IMR-90 (cell line): Measurements from ENCODE around the gene CLCN4.

ENCODE experiments used
- BHLHE40 ChIP-seq: fragments of 150-350 bp; IDR thresholded peaks from 2 replicates; pipeline ENCODE4 v1.6.1; 2016; ENCODE audit warnings: mild to moderate bottlenecking, low read depth, low read length
- CEBPB ChIP-seq: IDR thresholded peaks from 2 replicates; pipeline ENCODE4 v1.6.1; 2012; ENCODE audit warnings: low read depth, low read length, improper control_type of control experiment
- CTCF ChIP-seq: conservative IDR thresholded peaks from 2 replicates; pipeline ENCODE4 v1.5.1; 2012; ENCODE audit warnings: mild to moderate bottlenecking, low read depth, low read length, improper control_type of control experiment
- ELK1 ChIP-seq: fragments of 150-350 bp; IDR thresholded peaks from 2 replicates; pipeline ENCODE4 v1.6.1; 2016; ENCODE audit warnings: low read depth, mild to moderate bottlenecking, low read length, moderate library complexity, borderline replicate concordance
- FOS ChIP-seq: fragments of 150-350 bp; IDR thresholded peaks from 2 replicates; pipeline ENCODE4 v1.6.1; 2016; ENCODE audit warnings: low read depth, low read length
- POLR2A ChIP-seq: IDR thresholded peaks from 2 replicates; pipeline ENCODE4 v1.6.1; 2012; ENCODE audit warnings: mild to moderate bottlenecking, low read depth, low read length
- RAD21 ChIP-seq: IDR thresholded peaks from 2 replicates; pipeline ENCODE4 v1.6.1; 2012; ENCODE audit warnings: low read length, improper control_type of control experiment
- RCOR1 ChIP-seq: IDR thresholded peaks from 2 replicates; pipeline ENCODE4 v1.6.1; 2012; ENCODE audit warnings: mild to moderate bottlenecking, low read length, improper control_type of control experiment; ENCODE audit not compliant: insufficient replicate concordance
- SMC3 ChIP-seq: fragments of 150-350 bp; IDR thresholded peaks from 2 replicates; pipeline ENCODE4 v1.6.1; 2016; ENCODE audit warnings: low read depth, mild to moderate bottlenecking, antibody characterized with exemption, low read length, moderate library complexity
- USF2 ChIP-seq: fragments of 150-350 bp; IDR thresholded peaks from 2 replicates; pipeline ENCODE4 v1.6.1; 2017; ENCODE audit warnings: mild to moderate bottlenecking, antibody characterized with exemption, low read length, low read depth

DNA sequence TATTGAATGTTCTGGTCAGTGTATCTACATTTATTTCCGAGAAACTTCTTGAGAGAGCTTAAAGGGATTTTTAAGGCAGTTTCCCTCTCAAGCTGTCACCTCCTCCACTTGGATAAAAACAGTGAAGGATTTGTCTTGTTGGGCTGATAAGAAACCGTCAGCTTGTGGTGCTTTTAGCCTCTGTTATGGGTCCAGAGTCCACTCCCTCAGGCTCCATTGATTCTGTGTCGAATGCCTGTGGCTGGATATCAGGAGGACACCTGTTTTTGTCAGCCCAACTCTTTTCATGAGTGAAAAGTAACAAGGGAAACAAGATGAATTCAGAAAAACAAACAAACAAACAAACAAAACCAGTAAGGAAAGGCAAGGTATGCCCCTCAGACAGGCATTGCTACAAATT is 12.4 kb downstream of the CLCN4 start:
- TF ChIP-seq RAD21 (no peak), CTCF (no peak), POLR2A (no peak), BHLHE40 (no peak), RCOR1 (no peak), ELK1 (no peak), USF2 (no peak), CEBPB (no peak), FOS (no peak), SMC3 (no peak)
